ENCODE measurements around the gene TFAP2B.

The TFAP2B gene

DNA sequence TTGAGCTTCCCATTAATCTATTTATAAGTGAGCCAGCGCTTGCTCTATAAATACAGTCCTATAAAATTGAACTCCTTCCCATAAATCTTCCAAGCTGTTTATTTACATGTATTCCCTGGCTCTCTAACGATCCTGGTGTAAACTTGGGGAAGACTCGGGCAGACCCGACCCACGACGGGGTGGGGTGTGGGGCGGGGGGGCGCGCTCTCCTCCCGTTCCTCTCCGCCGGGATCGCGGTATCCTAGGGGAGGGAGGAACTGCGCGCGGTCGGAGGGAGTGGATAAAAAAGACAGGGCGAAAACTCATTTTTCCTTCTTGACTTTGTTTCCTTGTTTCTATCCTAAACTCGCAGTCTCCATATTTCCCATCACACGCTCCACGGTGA lies 31.1 kb downstream of the TFAP2B start:
- DNase-seq: no peak

GRCh38 chr6:50850223-50851048 lies 31.8 kb downstream of the TFAP2B start:
- DNase-seq: no peak

DNA sequence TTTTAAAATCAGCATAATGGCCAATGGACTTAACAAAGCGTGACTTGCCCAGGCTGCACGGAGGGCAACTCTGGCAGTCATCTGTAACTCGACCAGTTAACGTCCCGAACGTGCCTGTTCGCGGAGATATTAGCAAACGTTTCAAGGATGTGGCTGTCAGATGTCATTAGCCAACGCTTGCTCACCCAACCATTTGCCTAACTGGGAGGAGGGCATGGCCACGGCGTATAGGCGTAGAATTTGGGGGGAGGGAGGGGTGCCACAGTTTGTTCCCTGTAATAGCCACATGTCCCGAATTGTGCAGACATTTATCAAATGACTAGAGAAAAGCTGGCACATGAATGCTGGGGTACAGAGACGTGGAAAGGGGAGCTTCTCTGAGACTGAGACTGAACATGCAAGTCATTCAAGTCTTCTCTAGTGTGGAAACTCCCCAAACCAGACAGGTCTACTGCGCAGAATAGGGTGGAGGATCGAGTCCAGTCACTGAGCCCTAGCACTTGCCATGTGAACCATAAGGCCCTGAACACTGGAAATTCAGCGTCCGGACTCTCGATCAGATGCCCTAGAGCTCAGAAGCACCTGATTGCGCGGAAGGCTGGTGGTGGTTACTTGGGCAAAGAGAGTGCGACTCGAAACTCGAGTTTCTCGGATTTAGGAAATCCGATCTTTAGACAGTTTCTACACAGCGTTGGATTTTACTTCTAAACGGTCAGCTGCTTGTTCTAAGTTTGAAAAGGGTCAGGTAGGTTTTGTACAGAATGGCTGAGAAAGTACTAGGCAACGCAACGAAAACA lies 32.6 kb downstream of the TFAP2B start:
- DNase-seq: no peak

DNA sequence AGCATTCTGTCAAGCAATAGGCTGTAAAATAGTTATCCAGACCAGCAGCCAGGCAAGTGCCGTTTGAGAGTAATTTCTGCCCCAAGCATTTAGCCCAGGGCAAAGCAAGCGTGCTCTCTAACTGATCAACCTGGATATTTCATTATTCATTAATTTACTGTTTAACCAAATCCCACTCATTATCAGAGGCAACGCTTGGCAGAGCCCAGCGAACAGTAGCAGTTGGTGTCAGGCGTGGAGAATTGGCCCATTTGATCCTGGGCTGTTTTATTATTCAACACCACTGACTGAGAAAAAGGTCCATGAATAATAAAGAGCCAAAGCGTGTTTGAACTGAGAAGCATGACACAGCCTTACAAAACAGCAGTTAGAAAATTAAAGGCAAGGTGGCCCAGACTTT lies 35.3 kb downstream of the TFAP2B start:
- no peak for DNase-seq

DNA sequence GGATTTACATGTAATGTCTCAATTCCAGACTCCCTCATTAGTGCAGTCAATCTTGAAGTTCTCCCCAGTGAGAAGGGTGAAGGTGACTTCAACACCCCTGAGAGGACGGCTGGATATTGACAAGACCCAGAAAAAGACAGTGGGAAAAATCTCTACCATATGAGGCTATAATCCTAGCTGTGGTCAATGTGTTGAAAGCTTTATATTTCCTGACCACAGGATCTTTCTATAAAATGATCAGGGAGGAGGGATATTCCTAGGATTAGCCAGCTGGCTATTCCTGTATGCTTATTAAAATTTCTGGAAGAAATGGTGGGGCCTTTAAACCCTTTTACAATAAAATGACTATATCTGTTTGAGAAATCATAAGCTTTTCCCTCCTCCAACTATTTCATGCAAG lies 43.0 kb downstream of the TFAP2B start:
- DNase-seq: no peak

GRCh38 chr6:50862176-50862575 lies 43.5 kb downstream of the TFAP2B start:
- DNase-seq: no peak

DNA sequence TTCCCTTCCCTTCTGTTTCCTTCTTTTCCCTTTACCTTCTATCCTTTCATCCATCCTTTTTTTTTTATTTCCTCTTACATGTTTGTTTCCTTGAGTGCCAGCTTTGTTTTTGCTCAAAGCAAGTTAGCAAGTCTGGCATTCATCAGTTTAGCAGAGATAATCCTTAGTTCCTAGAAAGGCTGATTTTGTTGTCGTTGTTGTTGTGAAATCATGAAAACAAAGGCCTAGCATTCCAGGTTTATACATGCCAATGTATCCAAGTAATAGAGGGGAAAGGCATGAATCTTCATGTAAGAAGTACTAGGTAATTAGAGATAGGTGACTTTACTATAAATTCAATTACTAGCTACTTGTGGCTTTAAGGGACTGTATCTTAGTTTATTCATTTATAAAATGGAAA lies 45.9 kb downstream of the TFAP2B start:
- no peak for DNase-seq

GRCh38 chr6:50868466-50868865 lies 49.8 kb downstream of the TFAP2B start:
- no peak for DNase-seq

- DNase-seq: no peak
Measured at GRCh38 chr6:50873167-50873566, 54.5 kb downstream of the TFAP2B start.

DNA sequence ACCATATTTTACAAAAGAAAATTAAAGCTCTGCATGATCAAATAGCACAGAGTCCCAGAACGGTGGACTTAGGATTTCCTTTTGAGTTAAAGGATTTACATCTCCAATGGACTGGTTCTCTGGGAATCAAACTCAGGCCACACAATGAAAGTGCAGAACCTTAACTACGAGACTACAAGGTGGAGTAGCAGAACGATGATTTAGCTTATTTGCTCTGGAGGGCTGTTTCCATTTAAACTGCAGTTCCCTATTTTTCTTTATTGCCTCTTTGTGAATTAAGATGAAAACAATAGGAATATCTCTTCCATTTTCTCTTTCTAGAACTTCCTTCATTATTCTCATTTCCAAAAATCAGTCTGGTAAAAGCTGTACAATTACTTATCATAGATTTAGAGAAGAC lies 65.7 kb downstream of the TFAP2B start:
- no peak for DNase-seq

DNA sequence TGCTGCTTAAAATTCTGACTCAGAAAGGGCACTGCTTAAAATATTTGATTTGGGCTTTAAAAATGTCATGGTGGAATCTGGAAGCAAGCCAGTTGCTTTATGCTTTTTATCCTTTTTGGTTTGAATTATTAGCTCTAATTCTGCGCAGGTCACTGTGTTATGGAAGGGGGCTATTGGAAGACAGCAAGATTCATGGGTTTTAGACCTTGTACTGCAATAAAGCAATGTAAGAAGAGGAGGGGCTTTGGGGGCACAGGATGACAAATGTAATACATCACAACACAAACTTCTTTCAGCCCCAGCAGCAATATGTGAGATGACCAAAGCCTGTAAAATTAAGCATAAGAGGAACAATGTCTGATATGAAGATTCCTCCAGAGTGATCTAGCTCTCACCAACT lies 68.4 kb downstream of the TFAP2B start:
- no peak for DNase-seq

DNA sequence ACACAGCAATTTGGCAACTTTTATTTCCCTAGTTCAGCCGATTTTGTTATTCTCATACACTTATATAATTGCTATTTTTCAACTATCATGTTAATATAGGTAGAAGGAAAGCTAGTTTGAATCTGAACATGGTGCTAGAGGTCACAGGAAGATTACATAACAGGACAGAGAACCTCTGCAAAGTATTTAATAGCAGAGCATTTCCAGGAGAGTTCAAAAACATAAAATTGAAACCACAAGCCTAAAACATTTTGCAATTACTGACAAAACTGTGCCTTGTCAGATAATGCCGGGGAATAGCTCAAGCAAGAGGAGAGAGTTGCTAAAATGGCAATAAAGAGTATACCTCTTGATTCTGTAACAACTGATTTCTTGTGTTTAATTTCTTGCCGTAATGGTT lies 70.8 kb downstream of the TFAP2B start:
- DNase-seq: no peak

DNA sequence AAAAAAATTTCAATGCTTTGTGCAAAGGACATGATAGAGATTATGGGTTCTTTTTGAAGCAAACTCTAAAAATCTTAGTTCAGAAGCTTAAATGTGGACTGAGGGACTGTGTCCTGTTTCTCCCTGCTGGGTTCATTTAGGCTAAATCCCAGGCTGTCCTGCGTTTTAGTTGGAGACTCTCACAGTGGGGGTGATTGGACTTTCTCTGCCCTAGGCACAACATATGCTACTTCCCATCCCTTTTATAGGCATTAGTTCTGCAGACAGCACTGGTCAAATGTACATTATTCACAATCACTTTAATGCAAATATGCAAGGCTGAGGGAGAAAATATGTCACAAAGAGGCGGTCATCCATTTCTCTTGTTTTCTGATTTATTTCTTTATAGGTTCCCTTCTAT lies 71.3 kb downstream of the TFAP2B start:
- no peak for DNase-seq

- no peak for DNase-seq
Measured at GRCh38 chr6:50890579-50890978, 71.9 kb downstream of the TFAP2B start.

GRCh38 chr6:50891290-50891689 lies 72.6 kb downstream of the TFAP2B start:
- no peak for DNase-seq

Measured in central memory CD4-positive, alpha-beta T cell (primary cell).